Measurements from ENCODE around the gene SOBP.

Gene SOBP

GRCh38 chr6:107616775-107617174 is 126.9 kb downstream of the SOBP start:
- no peak for DNase-seq (ENCODE audit: low read depth)

DNA sequence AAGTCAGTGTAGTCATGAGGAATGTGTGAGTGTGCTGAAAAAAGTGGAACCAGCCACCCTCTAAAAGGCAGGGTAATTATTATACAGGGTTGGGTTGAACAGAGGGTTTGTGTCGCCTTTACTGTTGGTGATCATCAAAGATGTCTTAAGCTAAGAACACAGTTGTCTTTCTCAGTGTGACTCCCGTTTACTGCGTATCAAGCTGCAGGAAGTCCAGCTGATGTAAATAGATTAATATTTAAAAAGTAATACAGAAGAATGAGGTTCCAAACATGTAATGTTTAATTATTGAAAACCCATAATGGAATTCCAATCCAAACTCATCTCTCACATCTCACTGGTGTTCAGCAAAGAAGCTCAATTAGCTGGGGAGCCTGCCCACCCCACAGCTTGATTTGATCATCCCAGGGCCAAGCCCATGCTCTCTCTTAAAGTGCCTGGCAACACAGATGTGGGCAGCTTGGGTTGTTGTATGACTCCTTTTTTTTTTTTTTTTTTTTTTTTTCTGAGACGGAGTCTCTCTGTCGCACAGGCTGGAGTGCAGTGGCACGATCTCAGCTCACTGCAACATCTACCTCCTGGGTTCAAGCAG is 127.5 kb downstream of the SOBP start:
- DNase-seq (ENCODE audit: low read depth), result no peak

- DNase-seq (ENCODE audit: low read depth), result peak; percentile 2
Measured at GRCh38 chr6:107618672-107619071, 128.8 kb downstream of the SOBP start.

DNA sequence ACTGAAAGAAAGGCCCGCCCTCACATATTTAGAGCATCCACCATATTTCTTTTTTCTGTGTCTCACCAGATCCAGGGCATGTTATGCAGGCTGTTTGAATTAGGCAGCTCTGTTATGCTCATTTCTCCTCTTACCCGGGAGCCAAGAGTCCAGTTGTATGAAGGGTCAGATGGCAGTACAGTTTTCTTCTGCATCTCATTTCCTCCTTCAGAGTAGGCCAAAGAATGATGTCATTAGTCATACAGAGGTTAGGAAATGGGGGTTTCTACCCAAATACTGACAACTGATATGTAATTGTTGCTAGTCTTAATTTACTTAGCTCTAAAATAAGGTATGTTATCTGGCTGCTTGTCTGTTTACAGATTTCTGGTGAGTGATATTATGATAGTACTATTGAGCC is 130.8 kb downstream of the SOBP start:
- no peak for DNase-seq (ENCODE audit: low read depth)

GRCh38 chr6:107621229-107621937 is 131.5 kb downstream of the SOBP start:
- no peak for DNase-seq (ENCODE audit: low read depth)

DNA sequence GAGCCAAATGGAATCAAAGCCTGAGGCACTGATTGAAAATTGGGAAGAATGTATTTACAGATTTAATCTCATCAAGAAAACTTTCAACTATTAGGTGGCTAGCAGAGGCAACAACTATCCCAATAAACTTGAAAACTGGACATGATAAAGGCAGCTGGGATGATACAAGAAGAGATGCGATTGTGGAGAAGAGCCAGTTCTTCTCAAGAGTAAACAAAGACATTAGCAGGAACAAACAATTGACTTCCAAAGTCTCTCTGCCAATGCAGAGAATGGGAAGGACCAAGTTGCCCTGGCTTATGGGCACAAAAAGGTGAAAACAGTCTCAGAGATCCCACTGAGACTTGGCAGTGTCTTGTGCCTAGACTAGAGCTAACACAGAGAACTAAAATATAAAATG is 132.4 kb downstream of the SOBP start:
- DNase-seq (ENCODE audit: low read depth), result no peak

DNA sequence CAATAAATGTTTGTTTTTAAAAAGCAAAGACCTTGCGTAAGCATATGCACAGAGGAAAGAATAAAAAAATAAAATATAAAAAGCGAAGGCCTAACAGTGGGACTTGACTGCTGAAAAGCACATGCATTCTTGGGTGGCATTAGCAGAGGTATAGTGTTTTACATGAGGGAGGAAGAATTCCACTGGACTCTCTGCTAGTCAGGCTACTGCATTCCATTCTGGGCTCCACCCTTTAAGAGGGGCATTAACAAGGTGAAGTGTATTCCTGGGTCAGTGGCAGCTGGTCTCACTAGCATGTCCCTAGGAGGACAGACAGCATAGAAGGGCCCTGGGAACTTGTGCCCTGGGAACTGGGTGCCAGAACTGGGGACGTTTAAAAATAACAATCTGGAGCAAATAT is 134.1 kb downstream of the SOBP start:
- no peak for DNase-seq (ENCODE audit: low read depth)

DNA sequence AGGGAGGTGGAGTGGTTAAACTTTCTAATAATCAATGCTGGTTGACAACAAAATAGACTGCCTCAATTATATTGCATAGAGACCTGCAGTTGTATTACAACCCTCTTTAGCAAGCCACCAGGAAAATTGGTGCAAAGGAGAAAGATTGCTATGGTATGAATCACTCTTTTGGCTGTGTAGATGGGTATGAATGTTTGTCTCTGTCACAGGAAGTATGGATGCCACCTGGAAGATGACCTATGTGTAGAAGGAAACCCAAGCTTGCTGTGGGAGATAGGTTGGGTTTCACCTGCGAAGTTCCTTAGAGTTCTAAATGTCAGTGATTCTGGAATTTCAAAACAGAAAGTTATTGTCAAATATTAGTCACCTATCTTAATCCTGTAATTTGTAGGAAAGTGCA is 134.6 kb downstream of the SOBP start:
- no peak for DNase-seq (ENCODE audit: low read depth)

DNA sequence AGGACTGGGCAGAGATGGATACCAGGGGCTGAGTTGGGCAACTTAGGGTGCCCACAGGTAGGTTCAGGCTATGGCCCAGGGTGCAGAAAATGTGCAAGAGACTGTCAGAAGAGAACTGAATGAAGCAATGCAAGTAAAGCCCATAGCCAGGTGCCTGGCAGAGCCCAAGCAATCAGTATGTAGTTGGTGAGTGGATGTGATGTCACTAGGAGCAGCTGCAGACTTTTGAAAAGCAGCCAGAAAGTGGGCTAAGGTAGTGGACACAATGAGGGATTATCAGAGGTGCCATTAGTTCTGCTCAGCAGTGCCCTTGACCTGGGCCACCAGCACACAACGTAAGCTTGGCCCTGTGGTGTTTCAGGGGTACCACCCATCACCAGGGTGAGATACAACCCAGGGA is 135.3 kb downstream of the SOBP start:
- no peak for DNase-seq (ENCODE audit: low read depth)

DNA sequence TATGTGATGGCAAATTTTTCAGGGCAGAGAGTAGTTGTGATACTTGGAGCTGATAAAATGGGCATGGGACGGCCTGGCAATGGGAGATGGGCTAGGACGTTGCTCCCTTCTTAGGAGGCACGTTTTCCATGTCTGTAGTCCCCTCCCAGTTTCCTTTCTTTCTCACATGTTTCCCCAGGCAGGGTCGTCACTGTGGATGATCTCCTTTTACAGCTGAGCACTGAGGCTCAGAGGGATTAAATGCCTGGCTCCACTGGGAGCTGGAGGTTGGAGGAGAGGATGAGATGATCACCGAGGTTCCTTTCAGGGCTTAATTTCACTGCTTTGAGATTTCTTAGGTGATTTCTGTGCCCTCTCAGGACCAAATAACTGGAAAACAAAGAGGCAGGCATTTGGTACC is 136.7 kb downstream of the SOBP start:
- DNase-seq (ENCODE audit: low read depth), result no peak

- DNase-seq (ENCODE audit: low read depth), result no peak
Measured at GRCh38 chr6:107627969-107628368, 138.1 kb downstream of the SOBP start.

- no peak for DNase-seq (ENCODE audit: low read depth)
Measured at GRCh38 chr6:107628878-107629277, 139.0 kb downstream of the SOBP start.

DNA sequence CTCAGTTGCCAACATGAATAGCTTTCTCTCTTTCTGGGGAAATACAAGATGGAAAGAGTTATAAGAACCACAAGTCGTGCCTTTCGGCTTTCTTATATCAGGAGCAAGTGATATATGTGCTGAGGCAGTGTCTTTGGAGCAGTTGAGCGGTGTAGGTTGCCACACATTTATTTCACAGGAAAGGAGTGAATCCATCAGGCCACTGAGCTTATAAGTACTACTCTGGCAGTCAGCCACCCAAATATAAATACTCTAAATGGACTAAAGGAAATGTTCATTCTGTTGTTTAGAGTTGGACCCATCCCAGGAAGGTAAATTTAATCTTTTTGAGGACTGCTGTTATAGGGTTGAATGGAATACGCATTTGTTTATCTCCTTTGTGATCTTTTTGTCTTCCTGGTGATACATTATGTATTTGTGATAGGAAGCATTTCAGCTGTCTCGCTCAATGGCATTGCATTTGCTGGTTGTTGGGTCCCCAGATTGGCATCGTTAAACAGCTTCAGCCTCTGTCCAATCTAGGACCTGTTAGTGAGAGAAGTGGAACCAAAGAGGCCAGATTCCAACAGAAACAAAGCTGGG is 139.7 kb downstream of the SOBP start:
- no peak for DNase-seq (ENCODE audit: low read depth)

- no peak for DNase-seq (ENCODE audit: low read depth)
Measured at GRCh38 chr6:107630348-107630977, 140.5 kb downstream of the SOBP start.

GRCh38 chr6:107632381-107633136 is 142.6 kb downstream of the SOBP start:
- no peak for DNase-seq (ENCODE audit: low read depth)

DNA sequence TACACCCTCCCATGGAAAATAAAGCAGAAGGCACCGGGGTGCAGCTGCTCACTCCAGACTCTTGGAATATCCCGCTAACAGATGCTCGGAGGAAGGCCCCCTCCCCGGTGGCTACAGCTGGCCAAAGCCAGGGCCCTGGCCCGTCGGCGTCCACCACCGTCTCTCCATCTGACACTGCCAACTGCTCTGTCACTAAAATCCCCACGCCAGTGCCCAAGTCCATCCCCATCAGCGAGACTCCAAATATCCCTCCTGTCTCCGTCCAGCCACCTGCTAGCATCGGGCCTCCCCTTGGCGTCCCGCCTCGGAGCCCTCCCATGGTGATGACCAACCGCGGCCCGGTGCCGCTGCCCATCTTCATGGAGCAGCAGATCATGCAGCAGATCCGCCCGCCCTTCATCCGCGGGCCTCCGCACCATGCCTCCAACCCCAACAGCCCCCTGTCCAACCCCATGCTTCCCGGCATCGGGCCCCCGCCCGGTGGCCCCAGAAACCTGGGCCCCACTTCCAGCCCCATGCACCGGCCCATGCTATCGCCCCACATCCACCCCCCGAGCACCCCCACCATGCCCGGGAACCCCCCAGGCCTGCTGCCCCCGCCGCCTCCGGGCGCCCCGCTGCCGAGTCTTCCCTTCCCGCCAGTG is 143.9 kb downstream of the SOBP start:
- DNase-seq (ENCODE audit: low read depth), result no peak

- no peak for DNase-seq (ENCODE audit: low read depth)
Measured at GRCh38 chr6:107634324-107635056, 144.6 kb downstream of the SOBP start.

DNA sequence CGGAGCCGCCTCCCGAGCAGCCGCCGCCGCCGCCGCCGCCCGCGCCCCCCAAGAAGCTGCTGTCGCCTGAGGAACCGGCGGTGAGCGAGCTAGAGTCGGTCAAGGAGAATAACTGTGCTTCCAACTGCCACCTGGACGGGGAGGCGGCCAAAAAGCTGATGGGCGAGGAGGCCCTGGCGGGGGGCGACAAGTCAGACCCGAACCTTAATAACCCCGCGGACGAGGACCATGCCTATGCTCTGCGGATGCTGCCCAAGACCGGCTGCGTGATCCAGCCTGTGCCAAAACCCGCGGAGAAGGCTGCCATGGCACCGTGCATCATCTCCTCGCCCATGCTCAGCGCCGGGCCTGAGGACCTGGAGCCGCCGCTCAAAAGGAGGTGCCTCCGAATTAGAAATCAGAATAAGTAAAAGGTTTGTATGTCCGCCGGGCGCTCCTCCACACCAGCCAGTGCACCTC is 145.2 kb downstream of the SOBP start:
- no peak for DNase-seq (ENCODE audit: low read depth)

DNA sequence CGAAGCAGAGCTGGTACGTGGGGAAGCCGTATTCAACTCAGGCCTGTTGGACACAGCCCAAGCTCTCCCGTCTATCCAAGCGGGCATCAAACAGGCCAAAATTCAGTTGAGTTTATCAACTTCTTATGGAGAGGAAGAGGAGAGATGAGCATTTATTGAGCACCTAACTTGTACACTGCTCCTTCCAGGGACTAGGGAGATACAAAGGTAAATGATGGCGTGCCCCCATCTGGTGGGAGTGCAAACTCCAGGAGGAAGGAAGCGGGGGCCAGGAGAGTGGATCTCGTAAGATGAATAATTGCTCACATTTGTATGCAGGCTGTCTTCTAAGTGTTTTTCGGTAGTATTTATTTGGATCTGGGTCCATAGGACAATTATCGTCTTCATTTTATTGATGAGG is 146.6 kb downstream of the SOBP start:
- DNase-seq (ENCODE audit: low read depth), result no peak

DNA sequence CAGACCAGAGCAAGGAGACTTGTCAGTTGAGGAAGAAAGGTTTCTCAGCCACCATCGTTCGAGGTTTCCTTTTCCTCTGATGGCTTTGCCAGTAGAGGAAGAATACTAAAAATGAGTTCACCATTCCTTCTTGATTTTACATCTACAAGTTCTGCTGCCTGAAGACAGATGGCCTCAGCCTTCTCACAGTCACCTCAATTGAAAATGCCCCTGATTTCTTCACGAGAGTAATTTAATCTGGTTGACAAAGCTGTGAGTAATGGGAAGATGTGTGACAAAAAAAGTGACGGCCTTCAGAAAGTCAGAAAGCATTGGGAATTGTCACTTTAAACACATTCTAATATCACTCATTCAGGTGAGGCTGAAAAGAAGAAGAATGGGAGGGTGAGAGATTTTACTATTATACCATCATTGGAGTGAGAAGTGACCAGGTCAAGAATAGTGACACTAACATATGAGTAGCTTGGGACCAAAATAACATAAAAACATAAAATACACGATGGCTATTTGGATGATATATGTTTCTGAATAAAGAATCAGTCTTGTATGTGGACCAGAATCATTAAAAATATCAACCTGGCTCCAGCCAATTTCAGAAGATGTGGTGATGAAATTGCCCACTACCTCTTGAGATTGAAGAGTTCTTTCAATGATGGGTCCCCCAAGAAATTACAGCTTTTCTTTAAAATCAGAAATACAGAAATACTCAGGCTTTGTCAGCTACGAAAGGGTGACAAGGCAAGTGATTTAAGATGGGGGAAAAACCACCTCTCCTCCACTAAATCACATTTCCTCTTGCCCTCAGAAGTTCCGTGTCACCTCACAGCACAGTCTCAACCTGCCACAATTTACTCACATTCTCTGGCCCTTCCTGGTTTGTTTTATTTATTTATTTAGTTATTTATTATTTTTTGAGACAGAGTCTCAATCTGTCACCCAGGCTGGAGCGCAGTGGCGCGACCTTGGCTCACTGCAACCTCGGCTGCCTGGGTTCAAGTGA is 147.7 kb downstream of the SOBP start:
- DNase-seq (ENCODE audit: low read depth), result no peak

All from T-helper 22 cell (primary cell).